Right lobe of liver (tissue), 4 donors: ENCODE data around the gene CDYL2.

Experiments used
- CTCF ChIP-seq, 4 donors: fragments of 200-600 bp in 3 of 4; fragments of 450-650 bp in 1 of 4; IDR thresholded peaks; one replicate each; pipeline versions ENCODE4 v1.5.1 to v1.8.0; 2016 to 2022; ENCODE audit warnings: antibody characterized with exemption in 4 of 4, mild to moderate bottlenecking in 2 of 4
- POLR2A ChIP-seq: fragments of 450-650 bp; IDR thresholded peaks from one replicate; pipeline ENCODE4 v1.6.1; 2017; ENCODE audit warnings: antibody characterized with exemption, mild to moderate bottlenecking
- donor health status: DM: no; HTN: no; CAD: no.
- donor health status: DM: no; HTN: no; CAD: no.
- donor health status: DM: no; HTN: yes; CAD: no.

- TF ChIP-seq POLR2A (no peak), CTCF (IDR thresholded peaks at IDR 0.05) (no peak)
These were observed 119.5 kb downstream of the CDYL2 start for GRCh38 chr16:80684906-80685305.
